Adrenal gland (tissue), 5 donors: Measurements from ENCODE around the gene FAM153A.
"Not testable (repeated sequence)": the region's sequence is repeated elsewhere in the genome, so short reads cannot be mapped to it uniquely, and the experiment has no call there.

ENCODE experiments used
- CTCF ChIP-seq, 6 experiments: fragments of 450-650 bp in 4 of 6; fragments of 200-600 bp in 2 of 6; sonication (generic) in 1 of 6; IDR thresholded peaks; 1 replicate in 5 of 6; 2 replicates in 1 of 6; pipeline versions ENCODE4 v1.5.1 to v1.8.0; 2016 to 2021; ENCODE audit warnings: antibody characterized with exemption in 6 of 6, mild to moderate bottlenecking in 2 of 6, moderate library complexity in 1 of 6
- POLR2A ChIP-seq, 2 donors: fragments of 450-650 bp; IDR thresholded peaks; one replicate each; pipeline ENCODE4 v1.6.1; 2017; ENCODE audit warnings: antibody characterized with exemption in 2 of 2, mild to moderate bottlenecking in 2 of 2, moderate library complexity in 1 of 2
- donor health status: DM: no; HTN: no; CAD: no.

- TF ChIP-seq POLR2A, CTCF (IDR thresholded peaks at IDR 0.05): not testable (repeated sequence)
Observed at GRCh38 chr5:177696100-177696499, 86.6 kb downstream of the FAM153A start.
